Type B pancreatic cell (in vitro differentiated cells): Measurements from ENCODE around the gene TACR1. TPM values are rescaled to one million over a fixed set of nuclear protein-coding genes. Genes with fewer than 3 reads are reported as not detected.

Source experiments
- DNase-seq: peaks from one replicate; pipeline ENCODE4 v3.0.0; 2021; ENCODE audit warnings: mixed read lengths; ENCODE audit not compliant: unreplicated experiment; ENCODE audit errors: extremely low spot score
- H3K27ac Mint-ChIP-seq: 2 replicates; pipeline ENCODE4 v1.8.0; 2021; ENCODE audit warnings: mild to moderate bottlenecking, mixed read lengths
- H3K27me3 Mint-ChIP-seq: 2 replicates; pipeline ENCODE4 v1.8.0; 2021; ENCODE audit warnings: mixed read lengths
- H3K36me3 Mint-ChIP-seq: 2 replicates; pipeline ENCODE4 v1.8.0; 2021; ENCODE audit warnings: mixed read lengths
- H3K4me1 Mint-ChIP-seq: one replicate; pipeline ENCODE4 v1.8.0; 2021; ENCODE audit warnings: mixed read lengths; ENCODE audit not compliant: unreplicated experiment
- H3K4me3 Mint-ChIP-seq: 2 replicates; pipeline ENCODE4 v1.8.0; 2021; ENCODE audit warnings: mild to moderate bottlenecking, mixed read lengths
- H3K9me3 Mint-ChIP-seq: 2 replicates; pipeline ENCODE4 v1.8.0; 2021; ENCODE audit warnings: mixed read lengths
- total RNA-seq: library from RNA; stranded (reverse); gene quantifications from 2 replicates; pipeline ENCODE4 v1.2.1, GENCODE V29; 2021; ENCODE audit warnings: low replicate concordance
- TF ChIP-seq, protein P1 (sequence below): fragments of 200-600 bp; sonication (generic); conservative IDR thresholded peaks from 2 replicates; pipeline ENCODE4 v1.5.0; 2021; ENCODE audit warnings: antibody characterized with exemption, mild to moderate bottlenecking

TACR1 gene
- total RNA-seq, 1 donor from 2014 or later = 1.5 TPM

DNA sequence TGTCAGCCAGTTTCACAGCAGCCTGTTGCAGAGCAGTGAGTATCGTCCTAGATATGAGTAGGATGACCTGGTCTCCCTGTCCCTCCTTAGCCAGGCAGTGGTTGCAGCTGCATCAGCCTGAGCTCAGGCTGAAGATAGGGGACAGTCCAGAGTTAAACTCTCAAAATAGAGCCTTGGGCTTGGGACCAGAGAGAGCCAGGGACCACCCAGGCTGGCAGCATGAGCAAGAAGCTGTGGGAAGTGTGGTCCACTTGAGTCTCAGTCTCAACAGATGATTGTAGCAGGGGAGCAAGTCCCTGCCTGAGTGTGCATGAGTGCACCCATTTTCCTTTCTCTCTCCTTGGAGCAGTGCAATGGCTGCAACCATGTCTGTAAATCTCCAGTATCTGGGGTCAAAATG is 38.0 kb upstream of the TACR1 start:
- no peak for DNase-seq
- no peak overlapping the region for H3K27ac Mint-ChIP-seq
- TF ChIP-seq, protein P1, sequence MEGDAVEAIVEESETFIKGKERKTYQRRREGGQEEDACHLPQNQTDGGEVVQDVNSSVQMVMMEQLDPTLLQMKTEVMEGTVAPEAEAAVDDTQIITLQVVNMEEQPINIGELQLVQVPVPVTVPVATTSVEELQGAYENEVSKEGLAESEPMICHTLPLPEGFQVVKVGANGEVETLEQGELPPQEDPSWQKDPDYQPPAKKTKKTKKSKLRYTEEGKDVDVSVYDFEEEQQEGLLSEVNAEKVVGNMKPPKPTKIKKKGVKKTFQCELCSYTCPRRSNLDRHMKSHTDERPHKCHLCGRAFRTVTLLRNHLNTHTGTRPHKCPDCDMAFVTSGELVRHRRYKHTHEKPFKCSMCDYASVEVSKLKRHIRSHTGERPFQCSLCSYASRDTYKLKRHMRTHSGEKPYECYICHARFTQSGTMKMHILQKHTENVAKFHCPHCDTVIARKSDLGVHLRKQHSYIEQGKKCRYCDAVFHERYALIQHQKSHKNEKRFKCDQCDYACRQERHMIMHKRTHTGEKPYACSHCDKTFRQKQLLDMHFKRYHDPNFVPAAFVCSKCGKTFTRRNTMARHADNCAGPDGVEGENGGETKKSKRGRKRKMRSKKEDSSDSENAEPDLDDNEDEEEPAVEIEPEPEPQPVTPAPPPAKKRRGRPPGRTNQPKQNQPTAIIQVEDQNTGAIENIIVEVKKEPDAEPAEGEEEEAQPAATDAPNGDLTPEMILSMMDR = no peak
- no peak overlapping the region for H3K4me3 Mint-ChIP-seq
- H3K4me1 Mint-ChIP-seq = no peaks in the 10 kb centered on the region
- H3K36me3 Mint-ChIP-seq = no peaks in the 10 kb centered on the region
- no peaks in the 10 kb centered on the region for H3K9me3 Mint-ChIP-seq
- no peaks in the 10 kb centered on the region for H3K27me3 Mint-ChIP-seq

DNA sequence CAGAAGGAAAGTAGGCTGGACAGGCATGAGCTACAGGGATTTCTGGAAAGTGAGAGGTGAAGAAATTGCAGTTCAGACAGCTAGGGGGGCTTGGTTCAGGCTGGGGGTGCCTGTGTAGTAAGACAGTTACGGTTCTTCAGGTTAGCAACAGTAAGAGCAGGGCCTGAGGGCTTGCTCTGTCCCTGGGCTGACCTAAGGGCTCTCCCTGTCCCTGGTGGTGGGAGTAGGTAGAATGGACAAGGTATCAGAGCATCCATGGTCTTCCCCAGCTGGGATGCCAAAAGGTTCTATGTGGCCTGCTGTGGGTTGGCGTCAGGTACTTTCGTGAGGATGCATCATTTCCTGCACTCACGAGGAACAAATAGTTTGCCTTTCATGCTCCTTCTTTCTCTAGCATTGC is 34.6 kb upstream of the TACR1 start:
- Mint-ChIP-seq H3K9me3 (no peaks in the 10 kb centered on the region), H3K4me1 (no peaks in the 10 kb centered on the region), H3K27me3 (no peaks in the 10 kb centered on the region), H3K36me3 (no peaks in the 10 kb centered on the region), H3K4me3 (no peak overlapping the region), H3K27ac (no peak overlapping the region)
- TF ChIP-seq, protein P1 = no peak
- no peak for DNase-seq

DNA sequence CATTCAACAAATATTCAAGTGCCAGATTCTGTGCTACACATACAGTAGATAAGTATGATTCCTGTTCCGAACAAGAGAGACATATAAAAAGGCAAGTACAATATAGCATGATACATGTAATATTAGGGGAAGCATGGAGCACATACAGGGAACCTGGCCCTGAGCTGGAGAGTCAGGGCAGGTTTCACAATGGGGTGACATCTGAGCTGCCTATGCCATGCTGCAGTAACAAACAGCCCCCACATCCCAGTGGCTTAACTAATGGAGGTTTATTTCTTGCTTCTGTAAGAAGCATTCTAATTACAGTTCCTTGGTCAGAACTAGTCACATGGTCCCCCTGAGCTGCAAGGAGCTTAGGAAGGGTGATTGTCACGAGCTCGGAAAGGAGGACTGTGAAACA is 27.3 kb upstream of the TACR1 start:
- Mint-ChIP-seq H3K27ac (no peak overlapping the region), H3K27me3 (no peaks in the 10 kb centered on the region), H3K4me1 (peaks cover 4% of the 10 kb centered on the region), H3K9me3 (no peaks in the 10 kb centered on the region), H3K4me3 (no peak overlapping the region), H3K36me3 (no peaks in the 10 kb centered on the region)
- TF ChIP-seq, protein P1 = no peak
- no peak for DNase-seq

DNA sequence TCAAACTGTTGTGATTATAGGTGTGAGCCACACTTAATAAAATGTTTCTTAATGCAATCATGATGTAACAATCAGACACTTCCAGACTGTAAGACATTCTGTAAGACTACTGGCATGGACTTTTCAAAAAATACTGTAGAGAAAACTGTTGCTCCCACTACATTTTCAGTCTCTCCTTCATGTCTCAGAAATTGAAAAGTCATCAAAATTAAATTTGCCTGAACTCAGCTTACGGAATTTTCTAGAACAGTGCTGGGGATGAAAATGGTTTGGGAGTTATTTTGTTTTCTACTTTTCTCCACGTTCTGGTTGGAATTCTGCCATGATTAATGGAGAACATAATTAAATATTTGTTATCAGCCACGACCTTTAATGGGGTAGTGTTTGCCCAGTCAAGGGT is 26.8 kb upstream of the TACR1 start:
- peaks cover 4% of the 10 kb centered on the region for H3K4me1 Mint-ChIP-seq
- TF ChIP-seq, protein P1 = no peak
- no peak for DNase-seq
- no peaks in the 10 kb centered on the region for H3K36me3 Mint-ChIP-seq
- H3K27ac Mint-ChIP-seq = no peak overlapping the region
- no peaks in the 10 kb centered on the region for H3K27me3 Mint-ChIP-seq
- no peak overlapping the region for H3K4me3 Mint-ChIP-seq
- H3K9me3 Mint-ChIP-seq = no peaks in the 10 kb centered on the region

DNA sequence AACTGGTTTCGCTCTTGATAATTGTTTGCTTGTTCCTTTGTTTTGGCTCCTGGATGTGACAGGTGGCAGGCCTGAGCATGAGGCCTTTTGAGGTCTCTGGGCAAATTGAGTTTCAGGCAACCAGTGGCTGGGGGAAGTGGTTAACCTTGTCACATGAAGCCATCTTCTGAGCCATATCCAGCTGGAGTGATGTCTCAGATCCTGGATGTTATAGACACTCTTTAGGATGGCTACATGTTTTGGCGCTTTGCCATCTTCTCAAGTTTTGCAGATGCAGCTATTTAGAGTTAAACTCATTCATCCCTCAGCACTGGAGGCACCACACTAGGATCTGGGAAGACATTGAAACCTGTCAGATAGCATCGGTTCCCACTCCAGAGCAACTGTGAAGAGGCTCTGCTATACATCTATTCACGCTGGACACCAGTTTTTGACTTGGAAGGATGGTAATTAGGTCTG is 25.3 kb upstream of the TACR1 start:
- Mint-ChIP-seq H3K27ac (no peak overlapping the region), H3K9me3 (no peaks in the 10 kb centered on the region), H3K4me1 (peaks cover 4% of the 10 kb centered on the region), H3K4me3 (no peak overlapping the region), H3K27me3 (no peaks in the 10 kb centered on the region), H3K36me3 (no peaks in the 10 kb centered on the region)
- TF ChIP-seq, protein P1 = no peak
- no peak for DNase-seq

DNA sequence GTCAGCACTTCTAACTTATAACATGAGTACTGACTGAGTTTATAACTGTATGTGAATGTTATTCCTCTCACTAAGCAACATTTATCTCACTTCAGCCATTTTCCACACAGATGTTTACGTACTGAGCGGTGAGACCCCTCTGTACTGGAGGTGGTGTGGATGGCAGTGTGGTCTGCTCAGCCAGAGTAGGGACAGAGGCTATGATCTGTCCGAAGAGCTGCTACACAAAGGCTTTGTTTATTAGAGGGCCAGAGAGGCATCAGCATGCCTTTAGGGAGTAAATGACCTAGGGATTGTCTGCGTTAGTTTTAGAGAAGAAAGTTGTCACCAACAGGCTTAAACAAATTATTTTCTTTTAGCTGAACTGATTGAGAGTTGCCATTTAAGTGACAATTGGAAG is 23.2 kb upstream of the TACR1 start:
- no peaks in the 10 kb centered on the region for H3K9me3 Mint-ChIP-seq
- DNase-seq = no peak
- peaks cover 7% of the 10 kb centered on the region for H3K27me3 Mint-ChIP-seq
- no peaks in the 10 kb centered on the region for H3K36me3 Mint-ChIP-seq
- H3K4me1 Mint-ChIP-seq = peaks cover 4% of the 10 kb centered on the region
- no peak overlapping the region for H3K27ac Mint-ChIP-seq
- H3K4me3 Mint-ChIP-seq = no peak overlapping the region
- TF ChIP-seq, protein P1 = no peak
